ENCODE data around the gene HOXA6. TPM values are rescaled to one million over a fixed set of nuclear protein-coding genes. Genes with fewer than 3 reads are reported as not detected.
A peak's percentile ranks its signal among the peaks of the same experiment; 100 is the strongest.

Gene HOXA6
- total and polyA plus RNA-seq, 2 donors (not counting 3 experiments of a cell fraction or from before 2014, with no cell fraction given), result 10.0 to 20.7 TPM

- no peak for TF ChIP-seq FOS (IDR thresholded peaks at IDR 0.05; ENCODE audit: borderline replicate concordance, insufficient read depth, low read length)
- no peak for TF ChIP-seq GATA2 (IDR thresholded peaks at IDR 0.05; ENCODE audit: insufficient read depth, insufficient read length, low read depth, low read length)
- TF ChIP-seq MYC (IDR thresholded peaks at IDR 0.05; ENCODE audit: low read depth, low read length), result no peak
- no peak for TF ChIP-seq EZH2 (IDR thresholded peaks at IDR 0.05; ENCODE audit: borderline replicate concordance, low read depth, low read length, severe bottlenecking)
- TF ChIP-seq, protein P1, sequence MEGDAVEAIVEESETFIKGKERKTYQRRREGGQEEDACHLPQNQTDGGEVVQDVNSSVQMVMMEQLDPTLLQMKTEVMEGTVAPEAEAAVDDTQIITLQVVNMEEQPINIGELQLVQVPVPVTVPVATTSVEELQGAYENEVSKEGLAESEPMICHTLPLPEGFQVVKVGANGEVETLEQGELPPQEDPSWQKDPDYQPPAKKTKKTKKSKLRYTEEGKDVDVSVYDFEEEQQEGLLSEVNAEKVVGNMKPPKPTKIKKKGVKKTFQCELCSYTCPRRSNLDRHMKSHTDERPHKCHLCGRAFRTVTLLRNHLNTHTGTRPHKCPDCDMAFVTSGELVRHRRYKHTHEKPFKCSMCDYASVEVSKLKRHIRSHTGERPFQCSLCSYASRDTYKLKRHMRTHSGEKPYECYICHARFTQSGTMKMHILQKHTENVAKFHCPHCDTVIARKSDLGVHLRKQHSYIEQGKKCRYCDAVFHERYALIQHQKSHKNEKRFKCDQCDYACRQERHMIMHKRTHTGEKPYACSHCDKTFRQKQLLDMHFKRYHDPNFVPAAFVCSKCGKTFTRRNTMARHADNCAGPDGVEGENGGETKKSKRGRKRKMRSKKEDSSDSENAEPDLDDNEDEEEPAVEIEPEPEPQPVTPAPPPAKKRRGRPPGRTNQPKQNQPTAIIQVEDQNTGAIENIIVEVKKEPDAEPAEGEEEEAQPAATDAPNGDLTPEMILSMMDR (IDR thresholded peaks at IDR 0.05; ENCODE audit: extremely low read depth in 1 of 2, insufficient read depth in 1 of 2, low read depth in 1 of 2, low read length in 2 of 2), result no peak
- TF ChIP-seq JUN (IDR thresholded peaks at IDR 0.05; ENCODE audit: borderline replicate concordance, insufficient read depth, insufficient read length, low read depth), result no peak
- no peak for TF ChIP-seq MAX (IDR thresholded peaks at IDR 0.05; ENCODE audit: insufficient read depth, insufficient read length)
- TF ChIP-seq POLR2AphosphoS5 (IDR thresholded peaks at IDR 0.05; ENCODE audit: insufficient read depth, low read depth, low read length), result no peak
- no peak for TF ChIP-seq POLR2A (IDR thresholded peaks at IDR 0.05; ENCODE audit: low read depth, low read length)
- peak overlapping the region; percentile 99 for H3K4me2 ChIP-seq (ENCODE audit: insufficient read depth, low read length)
- no peaks in the 10 kb centered on the region for H4K20me1 ChIP-seq (replicated peaks; ENCODE audit: control insufficient read depth, extremely low read depth, insufficient read depth, low read length)
- intact Hi-C loops (cut with micrococcal nuclease), result loop anchor here (10.0 kb wide), 1 partner anchor 959 kb away; the partner anchor contains the start of gene NFE2L3
- dilution Hi-C loops (cut with MboI; ENCODE audit: extremely low pct_ligation_motif_present, low sequenced_read_pairs), result no loop called here
- H3K36me3 ChIP-seq (ENCODE audit: control insufficient read depth in 2 of 2, extremely low read depth in 1 of 2, insufficient read depth in 2 of 2, low read length in 2 of 2), result peaks cover 0 to 5% of the 10 kb centered on the region in 2 experiments
- BruUV-seq (replicated peaks), result TSS peak; percentile 44
- H3K79me2 ChIP-seq (ENCODE audit: control insufficient read depth, insufficient read depth, low read length), result peaks cover 88% of the 10 kb centered on the region
- ChIA-PET CTCF (interaction anchor here (0.6 to 9.1 kb wide), 12 partner anchors 8 to 745 kb away, joined by 3 to 70 read pairs (median 6); partner anchors contain the start of genes HOXA1 and HOXA5), POLR2A (interaction anchor here (0.6 to 1.3 kb wide), 3 partner anchors 9 to 315 kb away, joined by 4 to 6 read pairs (median 5); no protein-coding TSS in a partner anchor)
- peak overlapping the region; percentile 98 for H3K27ac ChIP-seq (ENCODE audit: insufficient read depth, low read depth, low read length)
- no peak overlapping the region for H2AFZ ChIP-seq (ENCODE audit: low read depth, low read length)
- H3K4me3 ChIP-seq (replicated peaks in 1 of 3; ENCODE audit: insufficient read depth in 1 of 3, low read depth in 1 of 3, low read length in 3 of 3), result peak overlapping the region; percentile 55 to 95 (median 88)
- H3K4me1 ChIP-seq (ENCODE audit: control insufficient read depth, extremely low read depth, insufficient read depth, low read length), result peaks cover 72% of the 10 kb centered on the region
- H3K27me3 ChIP-seq (ENCODE audit: control insufficient read depth in 2 of 2, insufficient read depth in 2 of 2, low read length in 2 of 2), result no peaks in the 10 kb centered on the region
- DNase-seq (ENCODE audit: low read depth, low spot score) (peak; percentile 75), FAIRE-seq (peak; percentile 46)
- no peaks in the 10 kb centered on the region for H3K9me1 ChIP-seq (replicated peaks; ENCODE audit: control insufficient read depth, extremely low read depth, insufficient read depth, low read length)
- no peaks in the 10 kb centered on the region for H3K9me3 ChIP-seq (replicated peaks; ENCODE audit: control insufficient read depth, insufficient read depth, low read length)
- peak overlapping the region; percentile 97 for H3K9ac ChIP-seq (replicated peaks; ENCODE audit: extremely low read depth, insufficient read depth, low read length)
Observed at GRCh38 chr7:27113991-27114769, 33.4 kb downstream of the HOXA6 start.

Data from endothelial cell of umbilical vein (primary cell).